ENCODE results near the gene C3. TPM values are rescaled to one million over a fixed set of nuclear protein-coding genes. Genes with fewer than 3 reads are reported as not detected.

The C3 gene
- total RNA-seq, 2 experiments from 2014 or later = 0.34 to 1.1 TPM

- peaks cover 28% of the 10 kb centered on the region for H3K4me1 Mint-ChIP-seq (ENCODE audit: low read depth)
Measured at GRCh38 chr19:6734096-6734696, 13.7 kb upstream of the C3 start.

GRCh38 chr19:6733338-6734095 is 13.1 kb upstream of the C3 start:
- Mint-ChIP-seq H3K27me3 (no peaks in the 10 kb centered on the region), H3K9me3 (no peaks in the 10 kb centered on the region), H3K4me3 (no peak overlapping the region), H3K27ac (no peak overlapping the region), H3K36me3 (ENCODE audit: low read depth) (peaks cover 29% of the 10 kb centered on the region), H3K4me1 (ENCODE audit: low read depth) (peaks cover 21% of the 10 kb centered on the region)
- TF ChIP-seq CTCF (IDR thresholded peaks at IDR 0.05) = peak; percentile 45
- intact Hi-C loops (cut with micrococcal nuclease) = loop anchor here (10.0 kb wide), 1 partner anchor 219 kb away; no protein-coding TSS in a partner anchor
- DNase-seq (no peak), ATAC-seq (no peak)
- POLR2A ChIA-PET = no interaction called here
- CTCF ChIA-PET = interaction anchor here (0.7 to 2.0 kb wide), 6 partner anchors 9 to 130 kb away, joined by 3 to 9 read pairs (median 4); partner anchors contain the start of gene TNFSF14

More at GRCh38 chr19:6734096-6734696, 13.7 kb upstream of the C3 start:
- POLR2A ChIA-PET = no interaction called here
- intact Hi-C loops (cut with micrococcal nuclease) = loop anchor here (10.0 kb wide), 1 partner anchor 219 kb away; no protein-coding TSS in a partner anchor
- H3K27ac Mint-ChIP-seq = no peak overlapping the region
- no peaks in the 10 kb centered on the region for H3K9me3 Mint-ChIP-seq
- ATAC-seq = no peak
- no peak for DNase-seq
- peaks cover 29% of the 10 kb centered on the region for H3K36me3 Mint-ChIP-seq (ENCODE audit: low read depth)
- no peak overlapping the region for H3K4me3 Mint-ChIP-seq
- CTCF ChIA-PET = interaction anchor here (1.0 to 2.0 kb wide), 5 partner anchors 10 to 217 kb away, joined by 3 to 9 read pairs (median 4); partner anchors contain the start of gene TNFSF14
- H3K27me3 Mint-ChIP-seq = no peaks in the 10 kb centered on the region
- no peak for TF ChIP-seq CTCF (IDR thresholded peaks at IDR 0.05)

GRCh38 chr19:6732803-6733337 is 12.4 kb upstream of the C3 start:
- POLR2A ChIA-PET = interaction anchor here (0.7 kb wide), 1 partner anchor 612 kb away, joined by 3 read pairs; no protein-coding TSS in a partner anchor
- ATAC-seq = no peak
- CTCF ChIA-PET = interaction anchor here (0.7 to 2.0 kb wide), 6 partner anchors 8 to 131 kb away, joined by 3 to 9 read pairs (median 4); partner anchors contain the start of gene TNFSF14

GRCh38 chr19:6731822-6732221 is 11.4 kb upstream of the C3 start:
- Mint-ChIP-seq H3K4me3 (no peak overlapping the region), H3K4me1 (ENCODE audit: low read depth) (peaks cover 12% of the 10 kb centered on the region), H3K36me3 (ENCODE audit: low read depth) (peaks cover 29% of the 10 kb centered on the region), H3K9me3 (no peaks in the 10 kb centered on the region), H3K27ac (no peak overlapping the region), H3K27me3 (no peaks in the 10 kb centered on the region)
- intact Hi-C loops (cut with micrococcal nuclease) = loop anchor here (10.0 kb wide), 1 partner anchor 217 kb away; no protein-coding TSS in a partner anchor
- no peak for TF ChIP-seq CTCF (IDR thresholded peaks at IDR 0.05)
- ATAC-seq = no peak
- no peak for DNase-seq
- ChIA-PET POLR2A (interaction anchor here (0.8 kb wide), 1 partner anchor 11 kb away, joined by 3 read pairs; the partner anchor contains the start of gene C3), CTCF (no interaction called here)

More at GRCh38 chr19:6732803-6733337, 12.4 kb upstream of the C3 start:
- no peak for DNase-seq
- Mint-ChIP-seq H3K36me3 (ENCODE audit: low read depth) (peaks cover 29% of the 10 kb centered on the region), H3K27ac (no peak overlapping the region), H3K9me3 (no peaks in the 10 kb centered on the region), H3K4me1 (ENCODE audit: low read depth) (peaks cover 15% of the 10 kb centered on the region), H3K4me3 (no peak overlapping the region), H3K27me3 (no peaks in the 10 kb centered on the region)
- intact Hi-C loops (cut with micrococcal nuclease) = loop anchor here (10.0 kb wide), 1 partner anchor 218 kb away; no protein-coding TSS in a partner anchor
- TF ChIP-seq CTCF (IDR thresholded peaks at IDR 0.05) = no peak
